Measurements from ENCODE around the gene HIRA. TPM values are rescaled to one million over a fixed set of nuclear protein-coding genes. Genes with fewer than 3 reads are reported as not detected.

The HIRA gene
- total RNA-seq, 1 experiment from 2014 or later: 25.2 TPM

DNA sequence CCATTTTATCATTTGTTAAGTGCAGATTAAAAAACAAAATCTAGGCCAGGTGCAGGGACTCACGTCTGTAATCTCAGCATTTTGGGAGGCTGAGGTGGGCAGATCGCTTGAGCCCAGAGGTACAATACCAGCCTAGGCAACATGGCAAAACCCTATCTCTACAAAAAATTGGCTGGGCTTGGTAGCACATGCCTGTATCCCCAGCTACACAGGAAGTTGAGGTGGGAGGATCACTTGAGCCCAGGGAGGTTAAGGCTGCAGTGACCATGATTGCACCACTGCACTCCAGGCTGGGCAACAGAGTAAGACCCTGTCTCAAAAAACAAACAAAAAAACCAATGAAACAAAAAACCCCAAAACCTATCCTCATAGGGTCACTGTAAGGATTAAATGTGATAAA lies 32.9 kb downstream of the HIRA start:
- peaks cover 30% of the 10 kb centered on the region for H3K36me3 ChIP-seq
- no peaks in the 10 kb centered on the region for H3K9me3 ChIP-seq (replicated peaks)
- H3K27ac ChIP-seq: no peak overlapping the region
- H3K27me3 ChIP-seq: no peaks in the 10 kb centered on the region
- DNase-seq: no peak
- H3K4me1 ChIP-seq: no peaks in the 10 kb centered on the region
- H3K4me3 ChIP-seq: no peak overlapping the region

DNA sequence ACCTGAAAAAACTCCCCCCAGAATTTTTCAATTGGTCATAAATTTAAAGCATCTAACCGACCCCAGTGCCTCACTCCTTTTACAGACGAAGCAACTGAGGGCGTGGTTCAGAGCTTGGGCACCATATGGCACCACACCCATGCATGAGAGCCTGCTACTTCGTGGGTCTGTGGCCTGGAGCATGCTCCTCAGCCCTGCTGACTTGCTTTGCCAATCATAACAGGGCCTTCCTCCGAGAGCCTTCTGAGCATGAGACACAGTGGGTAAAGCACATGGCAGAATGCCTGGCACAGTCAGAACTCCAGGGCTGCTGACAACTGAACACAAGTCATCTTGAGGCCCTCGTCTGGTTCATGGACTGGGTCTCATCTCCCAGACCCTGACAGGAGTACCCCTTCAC lies 33.3 kb downstream of the HIRA start:
- Histone ChIP-seq H3K4me3 (no peak overlapping the region), H3K9me3 (replicated peaks) (no peaks in the 10 kb centered on the region), H3K27me3 (no peaks in the 10 kb centered on the region), H3K27ac (no peak overlapping the region), H3K4me1 (no peaks in the 10 kb centered on the region), H3K36me3 (peaks cover 34% of the 10 kb centered on the region)
- no peak for DNase-seq

GRCh38 chr22:19397734-19398104 lies 33.8 kb downstream of the HIRA start:
- no peak for DNase-seq
- peaks cover 34% of the 10 kb centered on the region for H3K36me3 ChIP-seq
- no peaks in the 10 kb centered on the region for H3K4me1 ChIP-seq
- H3K27ac ChIP-seq: no peak overlapping the region
- H3K4me3 ChIP-seq: no peak overlapping the region
- H3K9me3 ChIP-seq (replicated peaks): no peaks in the 10 kb centered on the region
- no peaks in the 10 kb centered on the region for H3K27me3 ChIP-seq

DNA sequence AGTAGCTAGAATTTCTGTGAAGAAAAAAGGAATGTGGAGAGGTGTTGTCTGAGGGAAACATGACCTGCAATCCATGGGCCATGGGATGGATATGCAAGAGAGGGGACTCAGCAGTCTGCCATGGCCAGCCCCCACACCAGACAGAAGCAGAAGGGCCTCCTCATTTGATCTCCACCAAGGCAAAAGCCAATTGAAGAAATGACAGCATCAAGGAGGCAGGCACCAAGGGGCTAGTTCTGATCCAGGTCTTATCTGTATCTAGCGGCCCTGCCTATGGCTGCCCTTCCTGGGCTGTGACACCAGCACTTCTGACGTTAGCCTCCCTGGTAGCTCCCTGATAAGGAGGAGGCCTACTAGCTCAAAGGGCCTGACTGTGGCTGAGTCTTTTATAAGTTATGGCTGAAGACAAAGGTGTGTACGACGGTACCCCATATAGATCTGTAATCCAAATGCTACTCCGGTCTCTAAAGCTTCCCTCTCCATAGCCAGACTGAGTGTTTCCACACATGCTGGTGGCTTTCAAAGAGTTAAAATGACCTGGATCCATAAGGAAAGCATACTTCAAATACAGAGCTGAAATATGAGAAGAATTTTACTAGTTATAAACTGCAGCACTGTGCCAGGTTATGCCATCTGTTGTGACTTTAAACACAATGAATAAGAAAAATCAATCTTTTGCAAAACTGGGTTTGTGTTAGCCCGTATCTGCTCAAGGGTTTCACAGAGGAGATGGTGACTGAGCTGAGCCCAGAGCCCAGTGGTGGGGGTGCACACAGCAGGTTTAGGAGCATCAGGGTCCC lies 34.4 kb downstream of the HIRA start:
- no peaks in the 10 kb centered on the region for H3K27me3 ChIP-seq
- H3K9me3 ChIP-seq (replicated peaks): no peaks in the 10 kb centered on the region
- no peak overlapping the region for H3K4me3 ChIP-seq
- H3K4me1 ChIP-seq: no peaks in the 10 kb centered on the region
- no peak for DNase-seq
- peaks cover 35% of the 10 kb centered on the region for H3K36me3 ChIP-seq
- H3K27ac ChIP-seq: no peak overlapping the region

GRCh38 chr22:19396561-19396933 lies 35.0 kb downstream of the HIRA start:
- Histone ChIP-seq H3K4me3 (no peak overlapping the region), H3K4me1 (no peaks in the 10 kb centered on the region), H3K27me3 (no peaks in the 10 kb centered on the region), H3K9me3 (replicated peaks) (no peaks in the 10 kb centered on the region), H3K36me3 (peaks cover 39% of the 10 kb centered on the region), H3K27ac (no peak overlapping the region)
- DNase-seq: no peak

- no peak for DNase-seq
- Histone ChIP-seq H3K4me3 (no peak overlapping the region), H3K36me3 (peaks cover 42% of the 10 kb centered on the region), H3K9me3 (replicated peaks) (no peaks in the 10 kb centered on the region), H3K27me3 (no peaks in the 10 kb centered on the region), H3K4me1 (no peaks in the 10 kb centered on the region), H3K27ac (no peak overlapping the region)
These were observed 36.3 kb downstream of the HIRA start for GRCh38 chr22:19395276-19395675.

- Histone ChIP-seq H3K4me1 (no peaks in the 10 kb centered on the region), H3K27ac (no peak overlapping the region), H3K27me3 (no peaks in the 10 kb centered on the region), H3K36me3 (peaks cover 44% of the 10 kb centered on the region), H3K4me3 (no peak overlapping the region), H3K9me3 (replicated peaks) (no peaks in the 10 kb centered on the region)
- DNase-seq: no peak
These were observed 37.1 kb downstream of the HIRA start for GRCh38 chr22:19394274-19395050.

- H3K36me3 ChIP-seq: peaks cover 49% of the 10 kb centered on the region
These were observed 37.8 kb downstream of the HIRA start for GRCh38 chr22:19393704-19394103.

GRCh38 chr22:19387575-19387974 lies 44.0 kb downstream of the HIRA start:
- no peaks in the 10 kb centered on the region for H3K4me1 ChIP-seq
- no peak overlapping the region for H3K4me3 ChIP-seq
- H3K27ac ChIP-seq: no peak overlapping the region
- H3K36me3 ChIP-seq: peaks cover 56% of the 10 kb centered on the region
- no peaks in the 10 kb centered on the region for H3K27me3 ChIP-seq
- no peak for DNase-seq
- no peaks in the 10 kb centered on the region for H3K9me3 ChIP-seq (replicated peaks)

More at GRCh38 chr22:19393704-19394103, 37.8 kb downstream of the HIRA start:
- no peaks in the 10 kb centered on the region for H3K9me3 ChIP-seq (replicated peaks)
- DNase-seq: no peak
- H3K4me3 ChIP-seq: no peak overlapping the region
- no peaks in the 10 kb centered on the region for H3K27me3 ChIP-seq
- H3K27ac ChIP-seq: no peak overlapping the region
- no peaks in the 10 kb centered on the region for H3K4me1 ChIP-seq

GRCh38 chr22:19387038-19387437 lies 44.5 kb downstream of the HIRA start:
- Histone ChIP-seq H3K4me3 (no peak overlapping the region), H3K27ac (no peak overlapping the region), H3K9me3 (replicated peaks) (no peaks in the 10 kb centered on the region), H3K27me3 (no peaks in the 10 kb centered on the region), H3K36me3 (peaks cover 53% of the 10 kb centered on the region), H3K4me1 (no peaks in the 10 kb centered on the region)
- DNase-seq: no peak

DNA sequence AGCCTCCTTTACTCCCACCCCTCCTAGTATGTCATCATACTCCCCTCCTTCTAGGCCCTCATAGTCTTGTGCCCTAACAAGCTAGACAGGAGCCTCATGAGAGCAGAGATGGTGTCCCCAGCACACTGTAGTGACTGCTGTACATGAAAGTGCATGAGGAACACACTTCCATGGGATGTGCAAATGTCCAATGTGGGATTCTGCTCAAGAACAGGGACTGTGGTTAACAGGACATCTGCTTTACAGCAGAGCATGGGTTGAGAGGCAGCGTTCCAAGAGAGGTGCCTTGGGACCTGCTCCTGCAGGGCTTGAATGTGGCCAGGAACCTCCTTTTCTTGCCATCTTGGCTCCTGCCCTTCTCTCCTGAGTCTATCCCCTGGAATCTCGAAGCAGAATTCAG lies 45.3 kb downstream of the HIRA start:
- Histone ChIP-seq H3K4me3 (no peak overlapping the region), H3K9me3 (replicated peaks) (no peaks in the 10 kb centered on the region), H3K27ac (no peak overlapping the region), H3K4me1 (no peaks in the 10 kb centered on the region), H3K36me3 (peaks cover 53% of the 10 kb centered on the region), H3K27me3 (no peaks in the 10 kb centered on the region)
- no peak for DNase-seq

- DNase-seq: no peak
- Histone ChIP-seq H3K4me3 (no peak overlapping the region), H3K27ac (no peak overlapping the region), H3K9me3 (replicated peaks) (no peaks in the 10 kb centered on the region), H3K27me3 (no peaks in the 10 kb centered on the region), H3K4me1 (no peaks in the 10 kb centered on the region), H3K36me3 (peaks cover 51% of the 10 kb centered on the region)
These were observed 46.2 kb downstream of the HIRA start for GRCh38 chr22:19385221-19385906.

DNA sequence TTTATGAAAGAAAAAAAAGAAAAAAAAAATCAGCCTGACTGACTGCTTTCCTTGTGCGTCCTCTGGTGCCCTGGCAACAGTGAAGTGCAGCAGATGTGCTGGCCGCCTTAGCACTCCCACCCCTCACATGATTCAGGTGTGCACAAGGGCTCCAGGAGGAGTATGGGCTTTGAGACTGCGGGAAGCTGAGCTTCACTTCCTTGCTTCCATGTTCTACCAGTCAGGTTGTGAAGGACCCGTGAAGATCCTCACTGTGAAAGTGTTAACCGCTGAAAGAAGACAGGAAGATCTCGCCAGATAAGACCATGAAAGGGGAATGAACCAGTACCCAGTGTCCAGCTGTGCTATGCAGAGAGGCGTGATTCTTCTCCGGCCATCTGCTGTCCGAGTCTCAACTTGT lies 48.2 kb downstream of the HIRA start:
- no peak overlapping the region for H3K27ac ChIP-seq
- H3K27me3 ChIP-seq: no peaks in the 10 kb centered on the region
- no peaks in the 10 kb centered on the region for H3K4me1 ChIP-seq
- peaks cover 44% of the 10 kb centered on the region for H3K36me3 ChIP-seq
- no peak overlapping the region for H3K4me3 ChIP-seq
- H3K9me3 ChIP-seq (replicated peaks): no peaks in the 10 kb centered on the region
- DNase-seq: no peak

DNA sequence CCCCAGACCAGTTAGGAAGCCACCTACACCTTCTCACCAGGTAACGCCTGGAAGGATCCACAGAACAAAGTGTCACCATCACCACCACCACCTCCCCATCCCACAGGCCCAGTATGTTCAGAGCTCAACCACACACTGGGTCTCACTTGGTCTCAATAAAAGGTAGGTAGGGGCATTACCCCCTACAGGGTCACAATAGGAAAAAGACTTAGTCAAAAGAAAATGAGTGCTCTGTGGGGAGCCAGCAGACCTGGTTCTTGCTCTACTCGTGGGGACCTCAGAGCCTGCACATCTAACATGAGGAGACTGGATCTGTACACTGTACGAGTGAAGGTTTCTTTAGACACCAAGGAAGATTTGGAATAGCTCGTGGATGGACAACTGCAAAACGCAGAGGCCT lies 49.3 kb downstream of the HIRA start:
- peaks cover 45% of the 10 kb centered on the region for H3K36me3 ChIP-seq

GRCh38 chr22:19378344-19378674 lies 53.2 kb downstream of the HIRA start:
- peaks cover 51% of the 10 kb centered on the region for H3K36me3 ChIP-seq
- DNase-seq: no peak
- H3K4me3 ChIP-seq: no peak overlapping the region
- H3K4me1 ChIP-seq: no peaks in the 10 kb centered on the region
- no peaks in the 10 kb centered on the region for H3K27me3 ChIP-seq
- H3K27ac ChIP-seq: no peak overlapping the region
- H3K9me3 ChIP-seq (replicated peaks): no peaks in the 10 kb centered on the region

More for the DNA sequence above, 49.3 kb downstream of the HIRA start:
- no peaks in the 10 kb centered on the region for H3K4me1 ChIP-seq
- DNase-seq: no peak
- no peaks in the 10 kb centered on the region for H3K27me3 ChIP-seq
- no peaks in the 10 kb centered on the region for H3K9me3 ChIP-seq (replicated peaks)
- no peak overlapping the region for H3K27ac ChIP-seq
- H3K4me3 ChIP-seq: no peak overlapping the region

Data from SJCRH30 (cell line).